AG04450 (cell line): ENCODE results near the gene ITGB8. TPM values are rescaled to one million over a fixed set of nuclear protein-coding genes. Genes with fewer than 3 reads are reported as not detected.

Experiments used
- CTCF ChIA-PET: fragments of 300-600, 350-600 bp; formaldehyde crosslinking; extraction: SDS; loops from one replicate; lab custom pipeline; 2022; ENCODE audit warnings: antibody characterized with exemption, inconsistent platforms; lab: Charles Lee
- POLR2A ChIA-PET: fragments of 350-600 bp; formaldehyde crosslinking; extraction: SDS; loops from one replicate; lab custom pipeline; 2021; ENCODE audit warnings: antibody characterized with exemption, inconsistent platforms; lab: Yijun Ruan, JAX
- DNase-seq: peaks from one replicate; pipeline ENCODE4 v3.0.0-alpha.2; 2011; ENCODE audit warnings: low read depth, low spot score
- H3K27ac ChIP-seq: one replicate; pipeline ENCODE4 v1.5.1; 2012; ENCODE audit warnings: low read depth, low read length, control low read depth
- H3K27me3 ChIP-seq: one replicate; pipeline ENCODE4 v1.6.0; 2012; ENCODE audit warnings: low read length; ENCODE audit not compliant: control insufficient read depth, insufficient read depth
- H3K4me3 ChIP-seq: 2 replicates; pipeline ENCODE4 v1.5.1; 2011; ENCODE audit warnings: mild to moderate bottlenecking, low read depth, low read length, control low read depth
- H3K9me3 ChIP-seq: 2 replicates; pipeline ENCODE4 v1.5.1; 2012; ENCODE audit warnings: low read length; ENCODE audit not compliant: control insufficient read depth, insufficient read depth
- polyA plus RNA-seq: library from polyadenylated mRNA; depleted of rRNA; stranded (reverse); fragments of >200 nt; gene quantifications from 2 replicates; pipeline ENCODE4 v1.2.3, GENCODE V29; 2011
- TF ChIP-seq, protein P1 (sequence below): IDR thresholded peaks from 2 replicates; pipeline ENCODE4 v1.5.1; 2011; ENCODE audit warnings: low read depth, low read length, control low read depth, inconsistent platforms

ITGB8 gene
- polyA plus RNA-seq, 1 experiment: 12.3 TPM

DNA sequence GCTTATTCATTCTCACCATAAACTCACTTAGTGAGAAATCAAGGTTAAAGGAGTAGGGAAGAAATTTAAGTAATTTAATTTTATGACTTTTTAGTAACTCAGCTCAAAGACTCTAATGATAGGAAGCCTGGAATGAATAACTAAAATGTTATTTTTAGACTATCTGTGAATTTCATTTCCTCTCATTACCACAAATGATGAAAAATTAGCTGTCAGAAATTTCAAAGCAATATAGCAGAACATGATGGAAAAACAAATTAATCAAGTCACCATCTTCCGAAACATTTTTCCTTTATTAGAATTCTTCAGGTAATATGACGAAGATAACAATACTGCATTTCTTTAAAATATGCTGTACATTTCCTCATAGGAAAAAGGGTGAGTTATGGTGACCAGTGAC, 2.7 kb upstream of the ITGB8 start:
- ChIA-PET CTCF (interaction anchor here (0.5 to 0.8 kb wide), 2 partner anchors 112 to 223 kb away, joined by 3 read pairs; no protein-coding TSS in a partner anchor), POLR2A (no interaction called here)
- DNase-seq: no peak
- Histone ChIP-seq H3K27ac (no peak overlapping the region), H3K27me3 (no peaks in the 10 kb centered on the region), H3K4me3 (no peak overlapping the region), H3K9me3 (no peaks in the 10 kb centered on the region; the same call in 1 of the 2 replicates)
- TF ChIP-seq, protein P1, sequence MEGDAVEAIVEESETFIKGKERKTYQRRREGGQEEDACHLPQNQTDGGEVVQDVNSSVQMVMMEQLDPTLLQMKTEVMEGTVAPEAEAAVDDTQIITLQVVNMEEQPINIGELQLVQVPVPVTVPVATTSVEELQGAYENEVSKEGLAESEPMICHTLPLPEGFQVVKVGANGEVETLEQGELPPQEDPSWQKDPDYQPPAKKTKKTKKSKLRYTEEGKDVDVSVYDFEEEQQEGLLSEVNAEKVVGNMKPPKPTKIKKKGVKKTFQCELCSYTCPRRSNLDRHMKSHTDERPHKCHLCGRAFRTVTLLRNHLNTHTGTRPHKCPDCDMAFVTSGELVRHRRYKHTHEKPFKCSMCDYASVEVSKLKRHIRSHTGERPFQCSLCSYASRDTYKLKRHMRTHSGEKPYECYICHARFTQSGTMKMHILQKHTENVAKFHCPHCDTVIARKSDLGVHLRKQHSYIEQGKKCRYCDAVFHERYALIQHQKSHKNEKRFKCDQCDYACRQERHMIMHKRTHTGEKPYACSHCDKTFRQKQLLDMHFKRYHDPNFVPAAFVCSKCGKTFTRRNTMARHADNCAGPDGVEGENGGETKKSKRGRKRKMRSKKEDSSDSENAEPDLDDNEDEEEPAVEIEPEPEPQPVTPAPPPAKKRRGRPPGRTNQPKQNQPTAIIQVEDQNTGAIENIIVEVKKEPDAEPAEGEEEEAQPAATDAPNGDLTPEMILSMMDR: no peak

DNA sequence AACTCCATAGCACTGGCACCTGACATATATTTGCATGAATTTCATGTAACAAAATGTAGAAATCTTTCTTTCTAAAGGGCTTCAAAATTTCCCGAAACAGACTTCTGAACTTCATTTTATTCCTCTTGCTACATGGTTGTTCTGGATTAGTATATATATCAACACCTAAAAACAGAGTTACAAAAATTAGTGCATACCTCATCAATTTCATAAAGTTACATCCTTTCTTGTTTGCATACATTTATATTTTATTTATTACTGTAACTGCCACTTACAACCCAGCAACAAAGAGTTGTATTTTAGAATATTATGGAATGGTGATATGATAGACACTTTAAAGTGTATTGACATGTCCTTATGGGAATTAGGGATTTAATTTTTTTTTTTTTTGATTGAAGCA, 2.0 kb upstream of the ITGB8 start:
- DNase-seq: no peak
- ChIA-PET POLR2A (no interaction called here), CTCF (interaction anchor here (1.6 kb wide), 1 partner anchor 270 kb away, joined by 8 read pairs; no protein-coding TSS in a partner anchor)
- H3K27me3 ChIP-seq: no peaks in the 10 kb centered on the region
- H3K9me3 ChIP-seq: no peaks in the 10 kb centered on the region; the same call in 1 of the 2 replicates
- H3K4me3 ChIP-seq: no peak overlapping the region
- no peak overlapping the region for H3K27ac ChIP-seq
- TF ChIP-seq, protein P1: no peak

DNA sequence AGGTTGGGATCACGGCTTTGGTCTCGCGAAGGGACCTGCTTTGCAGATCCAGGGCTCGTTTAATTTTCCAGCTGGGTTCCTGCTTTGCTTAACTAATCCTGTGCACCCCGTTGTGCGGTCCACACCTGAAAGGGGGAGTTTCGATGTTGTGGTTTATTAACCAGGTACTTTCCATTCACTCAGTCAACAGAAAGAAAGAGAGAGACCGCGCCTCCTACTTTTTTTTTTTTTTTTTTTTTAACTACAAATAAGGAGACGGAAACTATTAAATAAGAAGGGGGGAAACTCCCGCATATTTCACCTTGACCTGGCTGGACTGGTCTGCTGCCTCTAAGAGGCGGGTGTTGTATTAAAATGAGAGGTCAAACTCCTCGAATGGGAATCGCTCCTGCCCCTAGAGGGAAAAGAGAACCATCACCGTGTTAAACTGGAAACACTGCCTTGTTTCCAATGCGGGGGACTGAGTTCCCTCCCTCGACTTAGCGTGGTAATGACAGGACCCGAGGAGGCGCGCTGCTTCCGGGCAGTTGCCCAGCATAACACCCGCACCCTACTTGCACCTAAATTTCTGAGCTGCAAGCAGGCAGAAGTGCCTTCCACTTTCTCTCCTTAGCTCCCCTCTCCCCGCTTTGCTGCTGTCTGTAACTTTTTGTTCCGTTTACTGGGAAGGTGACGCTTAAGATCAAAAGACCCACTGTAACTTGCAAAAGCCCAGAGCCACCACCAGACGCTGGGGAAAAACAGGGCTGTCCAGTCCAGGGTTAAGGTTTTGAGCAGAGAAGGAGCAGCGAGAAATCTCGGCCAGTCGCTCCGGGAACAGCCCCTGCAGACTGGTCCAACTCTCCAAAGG, 1.1 kb upstream of the ITGB8 start:
- TF ChIP-seq, protein P1: peak; percentile 45
- ChIA-PET CTCF (interaction anchor here (0.6 to 2.1 kb wide), 9 partner anchors 12 to 1230 kb away, joined by 3 to 8 read pairs (median 4); no protein-coding TSS in a partner anchor), POLR2A (interaction anchor here (0.9 to 2.4 kb wide), 6 partner anchors 17 to 299 kb away, joined by 3 to 26 read pairs (median 6); no protein-coding TSS in a partner anchor)
- no peak for DNase-seq
- Histone ChIP-seq H3K9me3 (no peaks in the 10 kb centered on the region; the same call in 1 of the 2 replicates), H3K4me3 (peak overlapping the region; percentile 87), H3K27me3 (no peaks in the 10 kb centered on the region), H3K27ac (peak overlapping the region; percentile 99)

DNA sequence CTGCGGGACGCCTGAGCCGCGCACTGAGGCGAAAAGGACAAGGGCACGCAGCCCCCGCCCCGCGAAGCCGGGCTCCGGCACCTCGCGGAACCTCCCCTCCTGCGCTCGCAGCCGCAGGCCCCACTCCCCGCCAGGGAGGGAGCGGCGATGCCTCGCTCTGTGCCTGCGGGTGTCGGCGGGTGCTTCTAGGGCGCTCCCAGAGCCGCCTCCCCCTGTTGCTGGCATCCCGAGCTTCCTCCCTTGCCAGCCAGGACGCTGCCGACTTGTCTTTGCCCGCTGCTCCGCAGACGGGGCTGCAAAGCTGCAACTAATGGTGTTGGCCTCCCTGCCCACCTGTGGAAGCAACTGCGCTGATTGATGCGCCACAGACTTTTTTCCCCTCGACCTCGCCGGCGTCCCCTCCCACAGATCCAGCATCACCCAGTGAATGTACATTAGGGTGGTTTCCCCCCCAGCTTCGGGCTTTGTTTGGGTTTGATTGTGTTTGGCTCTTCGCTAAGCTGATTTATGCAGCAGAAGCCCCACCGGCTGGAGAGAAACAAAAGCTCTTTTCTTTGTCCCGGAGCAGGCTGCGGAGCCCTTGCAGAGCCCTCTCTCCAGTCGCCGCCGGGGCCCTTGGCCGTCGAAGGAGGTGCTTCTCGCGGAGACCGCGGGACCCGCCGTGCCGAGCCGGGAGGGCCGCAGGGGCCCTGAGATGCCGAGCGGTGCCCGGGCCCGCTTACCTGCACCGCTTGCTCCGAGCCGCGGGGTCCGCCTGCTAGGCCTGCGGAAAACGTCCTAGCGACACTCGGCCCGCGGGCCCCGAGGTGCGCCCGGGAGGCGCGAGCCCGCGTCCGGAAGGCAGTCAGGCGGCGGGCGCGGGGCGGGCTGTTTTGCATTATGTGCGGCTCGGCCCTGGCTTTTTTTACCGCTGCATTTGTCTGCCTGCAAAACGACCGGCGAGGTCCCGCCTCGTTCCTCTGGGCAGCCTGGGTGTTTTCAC, 519 bp downstream of the ITGB8 start:
- Histone ChIP-seq H3K4me3 (peak overlapping the region; percentile 87), H3K27me3 (no peaks in the 10 kb centered on the region), H3K27ac (peak overlapping the region; percentile 99), H3K9me3 (no peaks in the 10 kb centered on the region; the same call in 1 of the 2 replicates)
- no peak for DNase-seq
- CTCF ChIA-PET: interaction anchor here (1.1 to 2.1 kb wide), 8 partner anchors 19 to 617 kb away, joined by 3 to 7 read pairs (median 4); no protein-coding TSS in a partner anchor
- POLR2A ChIA-PET: interaction anchor here (0.7 to 2.4 kb wide), 10 partner anchors 17 to 1097 kb away, joined by 3 to 26 read pairs (median 3); partner anchors contain the start of gene SP4
- TF ChIP-seq, protein P1: no peak
